HepG2 (cell line): ENCODE measurements around the gene LSM14B. TPM values are rescaled to one million over a fixed set of nuclear protein-coding genes. Genes with fewer than 3 reads are reported as not detected.

Experiments used
- CBX5 ChIP-seq: sonication (generic); formaldehyde crosslinking; IDR thresholded peaks from 2 replicates; pipeline ENCODE4 v1.4.0; 2020; ENCODE audit warnings: missing genetic modification reagents, borderline replicate concordance
- GATAD1 ChIP-seq: IDR thresholded peaks from 2 replicates; pipeline ENCODE4 v1.6.1; 2016; ENCODE audit warnings: missing genetic modification reagents, missing compliant biosample characterization
- GFI1 ChIP-seq: sonication (generic); formaldehyde crosslinking; IDR thresholded peaks from 2 replicates; pipeline ENCODE4 v1.5.0; 2020; ENCODE audit warnings: missing genetic modification reagents, mild to moderate bottlenecking, borderline replicate concordance
- IKZF4 ChIP-seq: sonication (generic); formaldehyde crosslinking; IDR thresholded peaks from 2 replicates; pipeline ENCODE4 v1.5.1; 2020; ENCODE audit warnings: borderline replicate concordance, mild to moderate bottlenecking, low read depth, missing genetic modification reagents; ENCODE audit errors: not compliant biosample characterization
- KDM5B ChIP-seq: sonication (generic); formaldehyde crosslinking; IDR thresholded peaks from 2 replicates; pipeline ENCODE4 v1.4.0; 2020; ENCODE audit warnings: missing genetic modification reagents, mild to moderate bottlenecking, borderline replicate concordance
- MATR3 ChIP-seq: sonication (generic); formaldehyde crosslinking; IDR thresholded peaks from 2 replicates; pipeline ENCODE4 v1.4.0; 2020; ENCODE audit warnings: missing genetic modification reagents
- MEF2D ChIP-seq: sonication (generic); formaldehyde crosslinking; IDR thresholded peaks from 2 replicates; pipeline ENCODE4 v1.5.1; 2020; ENCODE audit warnings: mild to moderate bottlenecking, missing genetic modification reagents
- PHB2 ChIP-seq: fragments of 450-650 bp; IDR thresholded peaks from 2 replicates; pipeline ENCODE4 v1.6.1; 2018; ENCODE audit not compliant: partially characterized antibody
- PITX1 ChIP-seq: sonication (generic); formaldehyde crosslinking; IDR thresholded peaks from 2 replicates; pipeline ENCODE4 v1.5.1; 2020; ENCODE audit warnings: mild to moderate bottlenecking, missing genetic modification reagents
- SIN3A ChIP-seq: IDR thresholded peaks from 2 replicates; pipeline ENCODE4 v1.6.1; 2011; ENCODE audit warnings: low read depth, mild to moderate bottlenecking, control low read depth, low read length, borderline replicate concordance
- STAG1 ChIP-seq: sonication (generic); formaldehyde crosslinking; IDR thresholded peaks from 2 replicates; pipeline ENCODE4 v1.4.0; 2020; ENCODE audit warnings: missing genetic modification reagents
- ZBTB46 ChIP-seq: sonication (generic); formaldehyde crosslinking; IDR thresholded peaks from 2 replicates; pipeline ENCODE4 v1.4.0; 2020; ENCODE audit warnings: mild to moderate bottlenecking, missing genetic modification reagents, borderline replicate concordance
- ZBTB7B ChIP-seq: sonication (generic); formaldehyde crosslinking; IDR thresholded peaks from 2 replicates; pipeline ENCODE4 v1.4.0; 2020; ENCODE audit warnings: missing genetic modification reagents
- ZMYM3 ChIP-seq: sonication (generic); formaldehyde crosslinking; IDR thresholded peaks from 2 replicates; pipeline ENCODE4 v1.5.1; 2020; ENCODE audit warnings: mild to moderate bottlenecking, missing genetic modification reagents
- ZNF160 ChIP-seq: sonication (generic); formaldehyde crosslinking; IDR thresholded peaks from 2 replicates; pipeline ENCODE4 v1.8.0; 2022; ENCODE audit warnings: mild to moderate bottlenecking, inconsistent platforms, missing genetic modification reagents
- ZNF276 ChIP-seq: sonication (generic); formaldehyde crosslinking; IDR thresholded peaks from 2 replicates; pipeline ENCODE4 v1.4.0; 2020; ENCODE audit warnings: mild to moderate bottlenecking, low read depth, missing genetic modification reagents
- ZNF280B ChIP-seq: sonication (generic); formaldehyde crosslinking; IDR thresholded peaks from 2 replicates; pipeline ENCODE4 v1.5.0; 2020; ENCODE audit warnings: missing genetic modification reagents, mild to moderate bottlenecking, borderline replicate concordance
- ZNF282 ChIP-seq: fragments of 450-650 bp; IDR thresholded peaks from 2 replicates; pipeline ENCODE4 v1.6.1; 2018; ENCODE audit not compliant: partially characterized antibody
- ZNF414 ChIP-seq: sonication (generic); formaldehyde crosslinking; IDR thresholded peaks from 2 replicates; pipeline ENCODE4 v1.5.0; 2020; ENCODE audit warnings: missing genetic modification reagents
- ZNF672 ChIP-seq: sonication (generic); formaldehyde crosslinking; IDR thresholded peaks from 2 replicates; pipeline ENCODE4 v1.8.1; 2022; ENCODE audit warnings: missing genetic modification reagents
- ZNF770 ChIP-seq: sonication (generic); formaldehyde crosslinking; IDR thresholded peaks from 2 replicates; pipeline ENCODE4 v1.5.0; 2020; ENCODE audit warnings: mild to moderate bottlenecking, missing genetic modification reagents
- polyA plus RNA-seq, 8 experiments: library from polyadenylated mRNA; depleted of rRNA in 3 of 8; stranded (reverse) in 7 of 8; unstranded in 1 of 8; fragments of >200 nt; fragmentation: Illumina TruSeq in 4 of 8; extraction: Trizol in 4 of 8; gene quantifications; 2 replicates each; pipeline versions ENCODE4 v1.2.1 to v1.2.3, GENCODE V29; 2011 to 2016; ENCODE audit warnings: low read depth in 4 of 8, missing spikeins in 1 of 8, mixed read lengths in 1 of 8; ENCODE audit not compliant: insufficient read depth in 1 of 8
- total RNA-seq, 5 experiments: library from RNA; depleted of rRNA; stranded (reverse); fragments of >200 nt; fragmentation: Illumina TruSeq; extraction: Trizol; gene quantifications; 2 replicates each; pipeline ENCODE4 v1.2.3, GENCODE V29; 2016; ENCODE audit warnings: low read depth in 1 of 5

Gene LSM14B
- total and polyA plus RNA-seq, 2 of the 13 experiments (the other 11 are each of a cell fraction or from before 2014, with no cell fraction given) = 43.3 to 79.2 TPM

GRCh38 chr20:62141397-62142251, 19.3 kb downstream of the LSM14B start (continued):
- TF ChIP-seq MEF2D (CRISPR knock-in tag) = peak; percentile 65; the same call in 1 of the 2 replicates
- no peak; the same call in 1 of the 2 replicates for TF ChIP-seq GATAD1 (CRISPR knock-in tag)
- TF ChIP-seq ZNF770 = no peak
- TF ChIP-seq ZNF672 (CRISPR knock-in tag) = no peak
- TF ChIP-seq ZNF276 (CRISPR knock-in tag) = no peak
- peak; percentile 34; the same call in 1 of the 2 replicates for TF ChIP-seq ZBTB7B (CRISPR knock-in tag)
- TF ChIP-seq IKZF4 (CRISPR knock-in tag) = no peak
- TF ChIP-seq STAG1 = peak; percentile 62
- TF ChIP-seq SIN3A = peak; percentile 72; the same call in 1 of the 2 replicates
- TF ChIP-seq ZMYM3 (CRISPR knock-in tag) = peak; percentile 25; the same call in 1 of the 2 replicates
- no peak for TF ChIP-seq CBX5
- TF ChIP-seq MATR3 (CRISPR knock-in tag) = no peak
- no peak for TF ChIP-seq PHB2
- TF ChIP-seq GFI1 (CRISPR knock-in tag) = no peak
- TF ChIP-seq ZNF414 = no peak
- no peak for TF ChIP-seq ZNF282
- peak; percentile 41; the same call in 1 of the 2 replicates for TF ChIP-seq PITX1 (CRISPR knock-in tag)
- no peak for TF ChIP-seq ZBTB46 (CRISPR knock-in tag)
- TF ChIP-seq ZNF160 (CRISPR knock-in tag) = no peak
- TF ChIP-seq ZNF280B (CRISPR knock-in tag) = 0 out of 2 replicates have a peak, but pooled peaks have one; percentile 56
- TF ChIP-seq KDM5B = peak; percentile 65; the same call in 1 of the 2 replicates
